Neural progenitor cell (in vitro differentiated cells): ENCODE results near the gene SLC38A1. TPM values are rescaled to one million over a fixed set of nuclear protein-coding genes. Genes with fewer than 3 reads are reported as not detected.

Experiments
- DNase-seq: peaks from one replicate; pipeline ENCODE4 v3.0.0-alpha.2; 2016; ENCODE audit warnings: low spot score
- H2AFZ ChIP-seq: fragments of 200-600 bp; sonication (generic); replicated peaks from 2 replicates; pipeline ENCODE4 v1.6.1; 2016; ENCODE audit warnings: antibody characterized with exemption
- H3F3A ChIP-seq: fragments of 200-600 bp; sonication (generic); 2 replicates; pipeline ENCODE4 v1.6.1; 2016; ENCODE audit warnings: antibody characterized with exemption, low read depth
- H3K27ac ChIP-seq: fragments of 200-600 bp; sonication (generic); 2 replicates; pipeline ENCODE4 v1.5.1; 2016; ENCODE audit warnings: mild to moderate bottlenecking
- H3K27me3 ChIP-seq: fragments of 200-600 bp; sonication (generic); 2 replicates; pipeline ENCODE4 v1.6.1; 2016; ENCODE audit warnings: mild to moderate bottlenecking, moderate library complexity
- H3K36me3 ChIP-seq: fragments of 200-600 bp; sonication (generic); 2 replicates; pipeline ENCODE4 v1.5.1; 2016
- H3K4me1 ChIP-seq: fragments of 200-600 bp; sonication (generic); 2 replicates; pipeline ENCODE4 v1.6.1; 2016; ENCODE audit warnings: mixed run types
- H3K4me2 ChIP-seq: fragments of 200-600 bp; sonication (generic); 2 replicates; pipeline ENCODE4 v1.6.1; 2016
- H3K4me3 ChIP-seq: fragments of 200-600 bp; sonication (generic); 2 replicates; pipeline ENCODE4 v1.5.1; 2016
- H3K79me2 ChIP-seq: fragments of 200-600 bp; sonication (generic); 2 replicates; pipeline ENCODE4 v1.6.1; 2016; ENCODE audit warnings: low read depth
- H3K9ac ChIP-seq: fragments of 200-600 bp; sonication (generic); 2 replicates; pipeline ENCODE4 v1.6.1; 2016
- H3K9me3 ChIP-seq: fragments of 200-600 bp; sonication (generic); 2 replicates; pipeline ENCODE4 v1.5.1; 2016; ENCODE audit warnings: low read depth
- H4K20me1 ChIP-seq: fragments of 200-600 bp; sonication (generic); 2 replicates; pipeline ENCODE4 v1.6.1; 2016; ENCODE audit warnings: low read depth
- H3K27ac Mint-ChIP-seq: 3 replicates; pipeline ENCODE4 v1.8.0; 2021; ENCODE audit warnings: mixed read lengths
- H3K27me3 Mint-ChIP-seq: 2 replicates; pipeline ENCODE4 v1.8.0; 2022; ENCODE audit warnings: low read depth, mild to moderate bottlenecking, inconsistent platforms, moderate library complexity, mixed read lengths; ENCODE audit not compliant: insufficient read depth
- H3K36me3 Mint-ChIP-seq: 3 replicates; pipeline ENCODE4 v1.8.0; 2021; ENCODE audit warnings: mixed read lengths
- H3K4me1 Mint-ChIP-seq: 3 replicates; pipeline ENCODE4 v1.8.0; 2021; ENCODE audit warnings: mixed read lengths
- H3K4me3 Mint-ChIP-seq: 3 replicates; pipeline ENCODE4 v1.8.0; 2021; ENCODE audit warnings: mild to moderate bottlenecking, moderate library complexity, mixed read lengths
- H3K9me3 Mint-ChIP-seq: 3 replicates; pipeline ENCODE4 v1.8.0; 2020; ENCODE audit warnings: mixed read lengths
- EZH2 ChIP-seq: fragments of 200-600 bp; sonication (generic); IDR thresholded peaks from 2 replicates; pipeline ENCODE4 v1.6.1; 2017; ENCODE audit warnings: antibody characterized with exemption, mild to moderate bottlenecking, moderate library complexity
- EZH2phosphoT487 ChIP-seq: fragments of 200-600 bp; sonication (generic); IDR thresholded peaks from 2 replicates; pipeline ENCODE4 v1.6.1; 2017; ENCODE audit warnings: antibody characterized with exemption
- total RNA-seq: library from RNA; depleted of rRNA; stranded (reverse); fragments of >200 nt; gene quantifications from 2 replicates; pipeline ENCODE4 v1.2.3, GENCODE V29; 2015; ENCODE audit warnings: low replicate concordance
- TF ChIP-seq, protein P1 (sequence below): fragments of 200-600 bp; sonication (generic); IDR thresholded peaks from 2 replicates; pipeline ENCODE4 v1.5.1; 2017; ENCODE audit warnings: antibody characterized with exemption, mild to moderate bottlenecking

The SLC38A1 gene
- total RNA-seq, 1 donor from 2014 or later, result 142 TPM

DNA sequence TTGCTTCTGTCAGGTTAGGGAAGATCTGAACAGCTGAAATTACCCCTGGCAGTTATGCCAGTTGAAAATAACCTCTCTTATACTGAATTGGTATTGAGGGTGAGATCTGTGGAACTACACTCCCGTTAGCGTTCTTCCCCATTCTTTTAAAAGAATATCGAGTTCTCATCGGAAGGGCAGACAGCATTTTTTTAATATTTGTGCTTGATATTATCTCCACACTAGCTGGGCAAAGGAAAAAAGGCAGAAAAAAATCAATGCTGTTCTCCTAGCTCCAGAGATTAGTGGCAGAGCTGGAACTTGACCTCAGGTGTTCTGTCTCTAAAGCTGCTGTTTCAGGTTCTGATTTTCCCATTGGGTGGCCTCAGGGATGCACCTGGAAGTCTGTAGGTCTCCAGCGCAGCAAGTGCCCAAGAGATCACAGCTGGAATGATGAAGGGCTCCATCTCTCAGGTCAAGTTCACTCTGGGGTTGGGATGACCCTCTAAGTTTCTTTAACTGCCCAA is 67.5 kb downstream of the SLC38A1 start:
- Histone ChIP-seq H3K36me3 (peaks cover 64% of the 10 kb centered on the region), H3F3A (no peaks in the 10 kb centered on the region), H3K27me3 (no peaks in the 10 kb centered on the region), H3K79me2 (no peaks in the 10 kb centered on the region), H3K9ac (no peak overlapping the region), H3K27ac (no peak overlapping the region), H3K4me2 (no peak overlapping the region), H2AFZ (no peak overlapping the region), H3K4me1 (no peaks in the 10 kb centered on the region), H3K4me3 (no peak overlapping the region), H3K9me3 (peaks cover 2% of the 10 kb centered on the region), H4K20me1 (no peaks in the 10 kb centered on the region)
- Mint-ChIP-seq H3K4me1 (no peaks in the 10 kb centered on the region), H3K27me3 (no peaks in the 10 kb centered on the region), H3K4me3 (no peak overlapping the region), H3K36me3 (peaks cover 62% of the 10 kb centered on the region), H3K27ac (no peak overlapping the region), H3K9me3 (peaks cover 3% of the 10 kb centered on the region)
- no peak for DNase-seq
- no peak for TF ChIP-seq EZH2phosphoT487
- TF ChIP-seq EZH2, result no peak
- TF ChIP-seq, protein P1, sequence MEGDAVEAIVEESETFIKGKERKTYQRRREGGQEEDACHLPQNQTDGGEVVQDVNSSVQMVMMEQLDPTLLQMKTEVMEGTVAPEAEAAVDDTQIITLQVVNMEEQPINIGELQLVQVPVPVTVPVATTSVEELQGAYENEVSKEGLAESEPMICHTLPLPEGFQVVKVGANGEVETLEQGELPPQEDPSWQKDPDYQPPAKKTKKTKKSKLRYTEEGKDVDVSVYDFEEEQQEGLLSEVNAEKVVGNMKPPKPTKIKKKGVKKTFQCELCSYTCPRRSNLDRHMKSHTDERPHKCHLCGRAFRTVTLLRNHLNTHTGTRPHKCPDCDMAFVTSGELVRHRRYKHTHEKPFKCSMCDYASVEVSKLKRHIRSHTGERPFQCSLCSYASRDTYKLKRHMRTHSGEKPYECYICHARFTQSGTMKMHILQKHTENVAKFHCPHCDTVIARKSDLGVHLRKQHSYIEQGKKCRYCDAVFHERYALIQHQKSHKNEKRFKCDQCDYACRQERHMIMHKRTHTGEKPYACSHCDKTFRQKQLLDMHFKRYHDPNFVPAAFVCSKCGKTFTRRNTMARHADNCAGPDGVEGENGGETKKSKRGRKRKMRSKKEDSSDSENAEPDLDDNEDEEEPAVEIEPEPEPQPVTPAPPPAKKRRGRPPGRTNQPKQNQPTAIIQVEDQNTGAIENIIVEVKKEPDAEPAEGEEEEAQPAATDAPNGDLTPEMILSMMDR, result no peak

DNA sequence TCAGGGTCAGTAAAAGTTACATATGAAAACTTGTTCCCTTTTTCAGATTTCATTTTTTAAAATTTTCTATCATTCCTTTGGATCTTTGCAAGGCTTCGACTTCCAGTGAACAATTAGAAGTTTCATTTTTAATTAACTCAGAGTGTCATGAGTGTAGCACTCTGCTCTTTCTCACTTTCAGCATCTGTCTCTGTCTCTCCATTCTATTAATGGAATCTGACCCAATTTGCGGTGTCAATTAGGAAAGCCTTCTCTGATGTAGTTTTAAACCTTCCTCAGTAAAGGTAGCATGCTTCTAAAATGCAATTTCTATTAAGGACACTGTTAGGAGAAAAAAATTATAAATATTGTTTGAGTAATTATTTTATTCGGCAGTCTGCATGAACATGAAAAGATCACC is 68.3 kb downstream of the SLC38A1 start:
- TF ChIP-seq EZH2 (no peak), EZH2phosphoT487 (no peak)
- TF ChIP-seq, protein P1, result no peak
- Mint-ChIP-seq H3K36me3 (peaks cover 66% of the 10 kb centered on the region), H3K9me3 (peaks cover 9% of the 10 kb centered on the region), H3K4me1 (no peaks in the 10 kb centered on the region), H3K27ac (no peak overlapping the region), H3K4me3 (no peak overlapping the region), H3K27me3 (no peaks in the 10 kb centered on the region)
- Histone ChIP-seq H2AFZ (no peak overlapping the region), H3K36me3 (peaks cover 68% of the 10 kb centered on the region), H3K4me2 (no peak overlapping the region), H3K27me3 (no peaks in the 10 kb centered on the region), H3K27ac (no peak overlapping the region), H4K20me1 (no peaks in the 10 kb centered on the region), H3K9me3 (peaks cover 10% of the 10 kb centered on the region), H3K9ac (no peak overlapping the region), H3K4me1 (no peaks in the 10 kb centered on the region), H3K79me2 (no peaks in the 10 kb centered on the region), H3F3A (no peaks in the 10 kb centered on the region), H3K4me3 (no peak overlapping the region)
- DNase-seq, result no peak

DNA sequence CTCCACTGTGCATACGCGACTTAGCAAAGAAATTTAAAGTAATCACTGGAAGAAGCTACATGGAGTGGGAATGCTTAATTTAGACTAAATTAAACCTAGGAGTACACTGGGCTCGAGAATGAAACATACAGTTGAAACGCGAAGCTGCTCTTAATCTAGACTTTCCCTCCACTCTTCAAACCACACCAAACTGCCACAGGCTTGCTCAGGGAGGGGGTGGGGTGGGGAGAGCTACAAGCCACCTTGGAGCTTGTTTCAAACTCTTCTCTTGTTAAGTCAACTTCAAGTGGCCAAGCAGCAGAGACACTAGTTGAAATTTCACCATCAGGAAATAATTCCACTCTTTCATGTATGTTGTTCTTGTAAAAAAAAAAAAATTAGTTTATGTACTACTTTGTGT is 69.9 kb downstream of the SLC38A1 start:
- no peak overlapping the region for H2AFZ ChIP-seq
- H3K4me2 ChIP-seq, result no peak overlapping the region
- peaks cover 2% of the 10 kb centered on the region for H3K27me3 Mint-ChIP-seq
- H4K20me1 ChIP-seq, result no peaks in the 10 kb centered on the region
- H3K9ac ChIP-seq, result no peak overlapping the region
- H3K4me3 Mint-ChIP-seq, result no peak overlapping the region
- H3K9me3 ChIP-seq, result peaks cover 26% of the 10 kb centered on the region
- H3K27ac ChIP-seq, result no peak overlapping the region
- H3K4me3 ChIP-seq, result no peak overlapping the region
- peaks cover 20% of the 10 kb centered on the region for H3K9me3 Mint-ChIP-seq
- H3K27ac Mint-ChIP-seq, result no peak overlapping the region
- no peaks in the 10 kb centered on the region for H3K79me2 ChIP-seq
- no peaks in the 10 kb centered on the region for H3K4me1 ChIP-seq
- no peak for TF ChIP-seq EZH2
- no peak for TF ChIP-seq EZH2phosphoT487
- TF ChIP-seq, protein P1, result no peak
- H3K27me3 ChIP-seq, result no peaks in the 10 kb centered on the region
- H3K36me3 ChIP-seq, result peaks cover 68% of the 10 kb centered on the region
- no peaks in the 10 kb centered on the region for H3K4me1 Mint-ChIP-seq
- H3K36me3 Mint-ChIP-seq, result peaks cover 75% of the 10 kb centered on the region
- DNase-seq, result no peak
- H3F3A ChIP-seq, result no peaks in the 10 kb centered on the region
